HepG2 (cell line): ENCODE data around the gene GBA2. TPM values are rescaled to one million over a fixed set of nuclear protein-coding genes. Genes with fewer than 3 reads are reported as not detected.

ENCODE experiments used
- ATAC-seq: fragments of 200-7000 bp; cut with Tn5 transposase; 3 replicates; pipeline ENCODE4 v1.9.1; 2020; ENCODE audit warnings: mild to moderate bottlenecking, moderate library complexity
- BruUV-seq: library from RNA; stranded (reverse); fragments of 400-500 nt; replicated peaks from 2 replicates; lab custom pipeline; 2021; lab: Mats Ljungman, UMichigan
- CTCF ChIA-PET: fragments of 300-600 bp; formaldehyde crosslinking; extraction: SDS; loops from one replicate; lab custom pipeline; 2021; ENCODE audit warnings: low total read pairs, inconsistent platforms, low intra/inter-chr PET ratio; lab: Yijun Ruan, JAX
- POLR2A ChIA-PET: fragments of 350-600 bp; sonication (Branson Sonifier 250); formaldehyde crosslinking; loops from one replicate; lab custom pipeline; 2020; ENCODE audit warnings: antibody characterized with exemption, inconsistent platforms; lab: Yijun Ruan, JAX
- DNase-seq: peaks from one replicate; pipeline ENCODE4 v3.0.0-alpha.2; 2015; ENCODE audit warnings: low spot score
- FAIRE-seq: peaks from 3 replicates; lab custom pipeline; 2011; peaks lifted over from hg19 to GRCh38; lab: Jason Lieb, UNC
- H2AFZ ChIP-seq: one replicate; pipeline ENCODE4 v1.6.1; 2011; ENCODE audit warnings: low read length, inconsistent platforms
- H3K27ac ChIP-seq: fragments of 300-600 bp; 3 replicates; pipeline ENCODE4 v1.8.0; 2011; ENCODE audit warnings: mixed run types, mild to moderate bottlenecking, mixed read lengths, low read length, inconsistent platforms; ENCODE audit not compliant: insufficient read depth; ENCODE audit errors: extremely low read length
- H3K27me3 ChIP-seq, 2 experiments: fragments of 200-600 bp in 1 of 2; 2 replicates in 1 of 2; 3 replicates in 1 of 2; pipeline versions ENCODE4 v1.6.0 to v1.8.0; 2011; ENCODE audit warnings: low read length in 2 of 2, mild to moderate bottlenecking in 2 of 2, moderate library complexity in 2 of 2, inconsistent platforms in 1 of 2; ENCODE audit not compliant: insufficient read depth in 2 of 2, control insufficient read depth in 1 of 2
- H3K36me3 ChIP-seq, 2 experiments: fragments of 200-600 bp in 1 of 2; replicated peaks in 1 of 2; 2 replicates in 1 of 2; 3 replicates in 1 of 2; pipeline versions ENCODE4 v1.5.1 to v1.8.0; 2011; ENCODE audit warnings: low read length in 2 of 2, inconsistent platforms in 1 of 2; ENCODE audit not compliant: insufficient read depth in 2 of 2, control insufficient read depth in 1 of 2
- H3K4me1 ChIP-seq: 2 replicates; pipeline ENCODE4 v1.5.1; 2012; ENCODE audit warnings: low read length, inconsistent platforms; ENCODE audit not compliant: insufficient read depth
- H3K4me2 ChIP-seq: 2 replicates; pipeline ENCODE4 v1.6.0; 2011; ENCODE audit warnings: low read depth, low read length, inconsistent platforms
- H3K4me3 ChIP-seq, 3 experiments: fragments of 200-600 bp in 1 of 3; sonication (generic), shearing (Covaris generic) in 1 of 3; replicated peaks in 1 of 3; 2 replicates each; pipeline ENCODE4 v1.5.1; 2011 to 2016; ENCODE audit warnings: low read length in 3 of 3, inconsistent platforms in 2 of 3, low read depth in 2 of 3, mild to moderate bottlenecking in 2 of 3, control low read depth in 1 of 3, mixed read lengths in 1 of 3; ENCODE audit not compliant: insufficient read depth in 1 of 3
- H3K79me2 ChIP-seq: one replicate; pipeline ENCODE4 v1.6.1; 2011; ENCODE audit warnings: low read length, inconsistent platforms; ENCODE audit not compliant: insufficient read depth
- H3K9ac ChIP-seq: 2 replicates; pipeline ENCODE4 v1.6.0; 2011; ENCODE audit warnings: mild to moderate bottlenecking, low read depth, low read length, inconsistent platforms; ENCODE audit not compliant: insufficient read depth
- H3K9me3 ChIP-seq: 2 replicates; pipeline ENCODE4 v1.5.1; 2012; ENCODE audit warnings: mild to moderate bottlenecking, low read length
- H4K20me1 ChIP-seq: 2 replicates; pipeline ENCODE4 v1.6.0; 2011; ENCODE audit warnings: inconsistent platforms, mild to moderate bottlenecking, low read length, moderate library complexity; ENCODE audit not compliant: insufficient read depth
- FOXK1 ChIP-seq: sonication (generic); formaldehyde crosslinking; IDR thresholded peaks from 2 replicates; pipeline ENCODE4 v1.4.0; 2020; ENCODE audit warnings: low read depth, missing genetic modification reagents, borderline replicate concordance
- FOXO1 ChIP-seq: sonication (generic); formaldehyde crosslinking; IDR thresholded peaks from 2 replicates; pipeline ENCODE4 v1.4.0; 2020; ENCODE audit warnings: missing genetic modification reagents
- RBAK ChIP-seq: sonication (generic); formaldehyde crosslinking; IDR thresholded peaks from 2 replicates; pipeline ENCODE4 v1.5.1; 2020; ENCODE audit warnings: mild to moderate bottlenecking, missing genetic modification reagents
- TEF ChIP-seq: sonication (generic); formaldehyde crosslinking; IDR thresholded peaks from 2 replicates; pipeline ENCODE4 v1.5.0; 2020; ENCODE audit warnings: missing genetic modification reagents
- ZNF282 ChIP-seq: fragments of 450-650 bp; IDR thresholded peaks from 2 replicates; pipeline ENCODE4 v1.6.1; 2018; ENCODE audit not compliant: partially characterized antibody
- ZNF431 ChIP-seq: sonication (generic); formaldehyde crosslinking; IDR thresholded peaks from 2 replicates; pipeline ENCODE4 v1.9.0; 2022; ENCODE audit warnings: missing genetic modification reagents, low read depth, mild to moderate bottlenecking, borderline replicate concordance
- ZNF770 ChIP-seq: sonication (generic); formaldehyde crosslinking; IDR thresholded peaks from 2 replicates; pipeline ENCODE4 v1.5.0; 2020; ENCODE audit warnings: mild to moderate bottlenecking, missing genetic modification reagents
- ZNF850 ChIP-seq: sonication (generic); formaldehyde crosslinking; conservative IDR thresholded peaks from 2 replicates; pipeline ENCODE4 v1.9.0; 2021; ENCODE audit warnings: mild to moderate bottlenecking, missing genetic modification reagents
- ZNF878 ChIP-seq: sonication (generic); formaldehyde crosslinking; IDR thresholded peaks from 2 replicates; pipeline ENCODE4 v1.8.1; 2023; ENCODE audit warnings: mild to moderate bottlenecking, missing genetic modification reagents, moderate library complexity
- WGBS: methylation state at CpG from one replicate; pipeline ENCODE4 v1.1.6; 2017; ENCODE audit warnings: low lambda C conversion rate; 5-methylcytosine and 5-hydroxymethylcytosine counted together
- in situ Hi-C: cut with HindIII; loops from 2 replicates; pipeline ENCODE4 v1.10.0; 2017; ENCODE audit warnings: low pct_unique_long_range_greater_than_20kb; ENCODE audit not compliant: extremely low pct_ligation_motif_present
- intact Hi-C: fragments of 100-400 bp; cut with micrococcal nuclease; formaldehyde crosslinking; loops from one replicate; pipeline ENCODE4 v1.10.0; 2022; ENCODE audit not compliant: unreplicated experiment
- polyA plus RNA-seq, 8 experiments: library from polyadenylated mRNA; depleted of rRNA in 3 of 8; stranded (reverse) in 7 of 8; unstranded in 1 of 8; fragments of >200 nt; fragmentation: Illumina TruSeq in 4 of 8; extraction: Trizol in 4 of 8; gene quantifications; 2 replicates each; pipeline versions ENCODE4 v1.2.1 to v1.2.3, GENCODE V29; 2011 to 2016; ENCODE audit warnings: low read depth in 4 of 8, missing spikeins in 1 of 8, mixed read lengths in 1 of 8; ENCODE audit not compliant: insufficient read depth in 1 of 8
- total RNA-seq, 5 experiments: library from RNA; depleted of rRNA; stranded (reverse); fragments of >200 nt; fragmentation: Illumina TruSeq; extraction: Trizol; gene quantifications; 2 replicates each; pipeline ENCODE4 v1.2.3, GENCODE V29; 2016; ENCODE audit warnings: low read depth in 1 of 5

Gene GBA2
- total and polyA plus RNA-seq, 2 of the 13 experiments (the other 11 are each of a cell fraction or from before 2014, with no cell fraction given) = 37.5 to 86.1 TPM

- FAIRE-seq (no peak), ATAC-seq (no peak), DNase-seq (no peak)
- Histone ChIP-seq H3K9me3 (no peaks in the 10 kb centered on the region), H3K79me2 (peaks cover 31% of the 10 kb centered on the region), H3K27me3 (no peaks in the 10 kb centered on the region), H4K20me1 (no peaks in the 10 kb centered on the region), H3K4me2 (no peak overlapping the region), H3K36me3 (no peaks in the 10 kb centered on the region), H3K9ac (no peak overlapping the region), H3K4me3 (no peak overlapping the region), H3K27ac (no peak overlapping the region), H2AFZ (no peak overlapping the region), H3K4me1 (peaks cover 14% of the 10 kb centered on the region)
- intact Hi-C loops (no loop called here), in situ Hi-C loops (no loop called here)
- ChIA-PET CTCF (no interaction called here), POLR2A (interaction anchor here (1.1 kb wide), 1 partner anchor 102 kb away, joined by 3 read pairs; no protein-coding TSS in a partner anchor)
- WGBS = 95% methylated on average over 1 of the region's 1 CpG
- TF ChIP-seq ZNF850 (CRISPR knock-in tag) = no peak
- no peak for TF ChIP-seq ZNF431
- no peak for TF ChIP-seq FOXK1
- TF ChIP-seq ZNF282 = no peak
- no peak for TF ChIP-seq ZNF878 (CRISPR knock-in tag)
- TF ChIP-seq ZNF770 (CRISPR knock-in tag) = peak; percentile 14; the same call in 1 of the 2 replicates
- no peak for TF ChIP-seq FOXO1 (CRISPR knock-in tag)
- TF ChIP-seq TEF (CRISPR knock-in tag) = no peak
- no peak for TF ChIP-seq RBAK (CRISPR knock-in tag)
- BruUV-seq = no TSS peak
Measured at GRCh38 chr9:35763803-35764202, 14.8 kb upstream of the GBA2 start.
